ENCODE results near the gene BRIP1.

GRCh38 chr17:61720016-61720795 is 143.1 kb downstream of the BRIP1 start:
- TF ChIP-seq ETV6 (CRISPR knock-in tag; IDR thresholded peaks at IDR 0.05) (no peak), TP53 (CRISPR knock-in tag; IDR thresholded peaks at IDR 0.05) (no peak)
- TF ChIP-seq, protein P1, sequence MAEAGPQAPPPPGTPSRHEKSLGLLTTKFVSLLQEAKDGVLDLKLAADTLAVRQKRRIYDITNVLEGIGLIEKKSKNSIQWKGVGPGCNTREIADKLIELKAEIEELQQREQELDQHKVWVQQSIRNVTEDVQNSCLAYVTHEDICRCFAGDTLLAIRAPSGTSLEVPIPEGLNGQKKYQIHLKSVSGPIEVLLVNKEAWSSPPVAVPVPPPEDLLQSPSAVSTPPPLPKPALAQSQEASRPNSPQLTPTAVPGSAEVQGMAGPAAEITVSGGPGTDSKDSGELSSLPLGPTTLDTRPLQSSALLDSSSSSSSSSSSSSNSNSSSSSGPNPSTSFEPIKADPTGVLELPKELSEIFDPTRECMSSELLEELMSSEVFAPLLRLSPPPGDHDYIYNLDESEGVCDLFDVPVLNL (CRISPR knock-in tag; IDR thresholded peaks at IDR 0.05; ENCODE audit: borderline replicate concordance, low read depth) = no peak
- TF ChIP-seq, protein P2, sequence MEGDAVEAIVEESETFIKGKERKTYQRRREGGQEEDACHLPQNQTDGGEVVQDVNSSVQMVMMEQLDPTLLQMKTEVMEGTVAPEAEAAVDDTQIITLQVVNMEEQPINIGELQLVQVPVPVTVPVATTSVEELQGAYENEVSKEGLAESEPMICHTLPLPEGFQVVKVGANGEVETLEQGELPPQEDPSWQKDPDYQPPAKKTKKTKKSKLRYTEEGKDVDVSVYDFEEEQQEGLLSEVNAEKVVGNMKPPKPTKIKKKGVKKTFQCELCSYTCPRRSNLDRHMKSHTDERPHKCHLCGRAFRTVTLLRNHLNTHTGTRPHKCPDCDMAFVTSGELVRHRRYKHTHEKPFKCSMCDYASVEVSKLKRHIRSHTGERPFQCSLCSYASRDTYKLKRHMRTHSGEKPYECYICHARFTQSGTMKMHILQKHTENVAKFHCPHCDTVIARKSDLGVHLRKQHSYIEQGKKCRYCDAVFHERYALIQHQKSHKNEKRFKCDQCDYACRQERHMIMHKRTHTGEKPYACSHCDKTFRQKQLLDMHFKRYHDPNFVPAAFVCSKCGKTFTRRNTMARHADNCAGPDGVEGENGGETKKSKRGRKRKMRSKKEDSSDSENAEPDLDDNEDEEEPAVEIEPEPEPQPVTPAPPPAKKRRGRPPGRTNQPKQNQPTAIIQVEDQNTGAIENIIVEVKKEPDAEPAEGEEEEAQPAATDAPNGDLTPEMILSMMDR (IDR thresholded peaks at IDR 0.05) = no peak
